ENCODE results near the gene TCF4.
A peak's percentile ranks its signal among the peaks of the same experiment; 100 is the strongest.

DNA sequence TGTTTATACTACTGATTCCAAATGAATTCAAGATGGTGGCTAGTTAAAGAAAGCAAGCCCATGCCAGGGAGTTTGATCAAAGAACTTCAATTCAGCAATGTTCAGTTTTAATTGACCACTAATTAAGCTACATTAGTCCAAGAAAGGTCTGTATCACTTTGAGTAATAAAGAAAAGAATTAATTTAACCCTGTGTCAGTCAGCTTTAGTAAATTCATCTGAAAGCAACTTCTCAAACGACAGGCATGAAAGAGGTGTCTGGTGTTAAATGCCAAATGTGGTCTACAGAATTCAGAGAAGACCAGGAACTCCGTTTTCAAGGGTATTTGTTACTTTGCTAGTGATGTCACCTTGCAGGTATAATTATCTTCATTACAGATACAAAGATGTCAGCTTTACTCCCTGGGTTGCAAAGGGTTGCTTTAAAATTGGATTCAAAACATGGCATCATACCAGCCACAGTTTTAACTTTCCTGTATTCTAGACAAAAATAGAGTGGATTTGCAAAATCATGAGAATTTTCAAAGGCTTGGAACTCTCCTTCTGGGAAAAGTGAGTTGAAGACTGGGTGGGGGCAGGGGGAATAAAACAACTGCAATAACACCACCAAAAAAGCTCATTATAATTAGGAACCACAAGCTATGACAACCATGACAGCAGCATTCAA is 281.5 kb downstream of the TCF4 start:
- TF ChIP-seq ZFP3 (CRISPR knock-in tag; IDR thresholded peaks at IDR 0.05) = no peak
- 0 out of 2 replicates have a peak, but pooled peaks have one; percentile 6 for TF ChIP-seq TCF4 (CRISPR knock-in tag; IDR thresholded peaks at IDR 0.05; ENCODE audit: borderline replicate concordance)
- TF ChIP-seq ARNTL (CRISPR knock-in tag; IDR thresholded peaks at IDR 0.05; ENCODE audit: borderline replicate concordance, low read depth) = no peak
- no peak for TF ChIP-seq ZFP30 (CRISPR knock-in tag; IDR thresholded peaks at IDR 0.05)
- TF ChIP-seq ISL1 (CRISPR knock-in tag; IDR thresholded peaks at IDR 0.05) = no peak
- TF ChIP-seq RARB (CRISPR knock-in tag; IDR thresholded peaks at IDR 0.05) = no peak
- TF ChIP-seq ZNF565 (CRISPR knock-in tag; conservative IDR thresholded peaks at IDR 0.05; ENCODE audit: low read depth) = no peak
- no peak for TF ChIP-seq CSDC2 (CRISPR knock-in tag; IDR thresholded peaks at IDR 0.05)

Data from SK-N-SH treated with all-trans-retinoic acid at 6 μM for 48 hours (cell line).